Measurements from ENCODE around the gene ETV6.

GRCh38 chr12:11805680-11806079, 156.2 kb downstream of the ETV6 start:
- TF ChIP-seq POLR2AphosphoS5 (IDR thresholded peaks at IDR 0.05; ENCODE audit: low read depth, low read length) (no peak), FOXP2 (optimal IDR thresholded peaks at IDR 0.05; ENCODE audit: borderline replicate concordance, extremely low read depth, extremely low read length, insufficient read depth) (no peak), TAF1 (IDR thresholded peaks at IDR 0.05; ENCODE audit: borderline replicate concordance, insufficient read depth, low read length) (no peak)
